IPS-20b (cell line): ENCODE data around the gene EBF4.

Source experiments
- H3K27ac ChIP-seq: one replicate; pipeline ENCODE4 v1.5.1; 2013; ENCODE audit warnings: low read length
- H3K27me3 ChIP-seq: 2 replicates; pipeline ENCODE4 v1.6.1; 2013; ENCODE audit warnings: mild to moderate bottlenecking, low read length, inconsistent platforms; ENCODE audit not compliant: insufficient read depth
- H3K36me3 ChIP-seq: 2 replicates; pipeline ENCODE4 v1.6.1; 2013; ENCODE audit warnings: low read depth, mild to moderate bottlenecking, inconsistent platforms, low read length, moderate library complexity; ENCODE audit not compliant: insufficient read depth
- H3K4me1 ChIP-seq: 2 replicates; pipeline ENCODE4 v1.6.1; 2013; ENCODE audit warnings: mild to moderate bottlenecking, control low read depth, inconsistent platforms, low read length, moderate library complexity; ENCODE audit not compliant: insufficient read depth
- H3K4me3 ChIP-seq: 2 replicates; pipeline ENCODE4 v1.5.1; 2013; ENCODE audit warnings: mild to moderate bottlenecking, low read length, inconsistent platforms
- H3K9ac ChIP-seq: 2 replicates; pipeline ENCODE4 v1.6.1; 2013; ENCODE audit warnings: low read depth, mild to moderate bottlenecking, inconsistent platforms, low read length, moderate library complexity
- H3K9me3 ChIP-seq: 2 replicates; pipeline ENCODE4 v1.6.1; 2013; ENCODE audit warnings: mild to moderate bottlenecking, low read depth, low read length, inconsistent platforms; ENCODE audit not compliant: insufficient read depth

EBF4 gene, protein sequence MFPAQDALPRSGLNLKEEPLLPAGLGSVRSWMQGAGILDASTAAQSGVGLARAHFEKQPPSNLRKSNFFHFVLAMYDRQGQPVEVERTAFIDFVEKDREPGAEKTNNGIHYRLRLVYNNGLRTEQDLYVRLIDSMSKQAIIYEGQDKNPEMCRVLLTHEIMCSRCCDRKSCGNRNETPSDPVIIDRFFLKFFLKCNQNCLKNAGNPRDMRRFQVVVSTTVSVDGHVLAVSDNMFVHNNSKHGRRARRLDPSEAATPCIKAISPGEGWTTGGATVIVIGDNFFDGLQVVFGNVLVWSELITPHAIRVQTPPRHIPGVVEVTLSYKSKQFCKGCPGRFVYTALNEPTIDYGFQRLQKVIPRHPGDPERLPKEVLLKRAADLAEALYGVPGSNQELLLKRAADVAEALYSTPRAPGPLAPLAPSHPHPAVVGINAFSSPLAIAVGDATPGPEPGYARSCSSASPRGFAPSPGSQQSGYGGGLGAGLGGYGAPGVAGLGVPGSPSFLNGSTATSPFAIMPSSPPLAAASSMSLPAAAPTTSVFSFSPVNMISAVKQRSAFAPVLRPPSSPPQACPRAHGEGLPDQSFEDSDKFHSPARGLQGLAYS

DNA sequence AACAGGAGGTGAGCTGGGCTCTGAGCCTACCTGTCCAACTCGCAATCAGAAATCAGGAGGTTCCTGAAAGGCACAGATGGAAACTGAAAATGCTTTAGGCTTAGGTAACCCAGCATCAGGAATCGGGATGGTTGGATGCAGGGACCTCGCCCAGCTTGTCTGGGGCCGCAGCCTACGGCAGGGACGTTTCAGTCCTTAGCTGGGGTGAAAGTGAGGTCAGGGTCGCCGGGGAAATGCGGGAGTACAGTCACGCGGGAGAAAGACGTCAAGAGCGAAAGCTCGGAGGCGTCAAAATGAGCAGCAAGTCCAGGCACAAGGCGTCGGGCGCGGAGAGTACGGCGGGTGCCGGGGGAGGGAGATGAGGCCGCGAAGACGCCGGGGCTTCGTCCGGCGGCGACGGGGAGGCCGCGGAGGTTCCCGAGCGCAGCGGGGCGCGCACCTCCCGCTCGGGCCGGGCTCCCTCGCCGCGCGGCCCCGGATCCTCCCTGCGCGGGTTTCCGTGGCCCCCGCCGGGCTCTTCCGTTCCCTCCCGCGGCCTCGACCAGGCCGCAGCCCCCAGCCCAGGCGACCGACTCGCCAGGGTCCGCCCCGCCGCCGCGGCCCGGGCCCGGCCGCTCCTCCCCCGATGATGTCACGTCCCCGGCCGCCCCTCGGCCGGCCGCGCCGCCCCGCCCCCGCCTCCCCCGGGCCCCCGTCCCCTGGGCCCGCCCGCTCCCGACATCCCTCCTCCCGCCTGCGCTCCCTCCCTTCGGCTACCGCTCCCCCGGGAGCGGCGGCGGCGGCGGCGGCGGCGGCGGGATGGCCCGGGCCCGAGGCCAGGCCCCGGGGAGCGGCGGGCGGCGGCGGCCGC lies at the start of gene EBF4:
Gene EBF4, plus strand, starts transcription at position 745 of the 850 bp plus-strand sequence. CDS start 866 bp downstream, outside the sequence.
- no peak within 1 kb of the TSS for H3K9ac ChIP-seq
- peaks cover 92% of the 10 kb centered on the region for H3K27me3 ChIP-seq
- no peaks in the 10 kb centered on the region for H3K9me3 ChIP-seq
- H3K36me3 ChIP-seq = no peaks in the 10 kb centered on the region
- H3K27ac ChIP-seq = no peak within 1 kb of the TSS
- H3K4me3 ChIP-seq = peak within 1 kb of the TSS; percentile 28; the same call in 1 of the 2 replicates
- H3K4me1 ChIP-seq = peaks cover 8% of the 10 kb centered on the region

GRCh38 chr20:2643708-2644107 lies 48.9 kb upstream of the EBF4 start:
- Histone ChIP-seq H3K27me3 (no peaks in the 10 kb centered on the region), H3K9ac (no peak overlapping the region), H3K4me1 (no peaks in the 10 kb centered on the region), H3K36me3 (no peaks in the 10 kb centered on the region), H3K4me3 (no peak overlapping the region), H3K9me3 (no peaks in the 10 kb centered on the region), H3K27ac (no peak overlapping the region)

DNA sequence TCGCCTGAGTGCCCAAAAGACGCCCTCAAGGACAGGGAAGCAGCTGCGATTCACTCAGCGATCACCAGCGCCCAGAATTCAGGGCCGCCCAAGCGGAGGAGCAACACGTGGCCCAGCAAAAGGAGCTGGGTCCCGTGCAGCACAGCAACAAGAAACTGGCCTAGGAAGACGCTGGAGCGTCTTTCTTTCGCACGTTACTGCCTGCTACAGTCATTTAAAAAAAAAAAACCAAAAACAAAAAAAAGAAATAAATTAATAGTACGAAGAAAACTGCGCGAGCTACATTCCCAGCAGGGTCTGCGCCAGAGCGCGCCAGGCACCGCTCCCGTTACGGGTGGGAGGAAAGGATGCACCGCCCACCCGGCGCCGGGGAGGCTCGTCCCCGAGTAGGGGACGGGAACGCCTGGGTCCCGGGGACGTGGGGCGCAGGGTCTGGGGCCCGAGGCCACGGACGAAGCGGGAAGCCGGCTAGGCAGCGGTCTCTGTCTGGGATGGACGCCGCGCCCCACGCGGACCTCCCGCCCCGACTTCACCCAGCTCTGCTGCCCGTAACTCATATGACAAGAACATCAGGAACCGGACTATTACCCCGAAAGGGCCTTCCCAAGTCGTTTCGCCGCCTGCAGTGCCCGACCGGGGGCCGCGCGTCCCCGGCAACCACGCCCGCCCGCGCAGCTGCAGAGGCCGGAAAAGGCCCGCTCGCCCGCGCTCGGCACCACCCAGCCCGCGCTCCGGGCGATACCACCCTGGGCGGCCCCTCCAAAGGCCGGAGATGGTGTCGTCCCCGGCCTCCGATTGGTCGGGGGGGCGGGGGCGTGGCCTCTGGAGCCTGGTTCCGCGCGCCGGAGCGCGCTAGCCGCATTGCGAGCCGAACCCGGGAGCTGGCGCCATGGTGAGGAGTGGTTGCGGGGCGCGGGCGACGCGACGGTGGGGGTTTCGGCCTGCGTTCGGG lies 40.5 kb upstream of the EBF4 start, which contains the start of gene NOP56:
Gene NOP56, plus strand, starts transcription at position 861 of the 952 bp plus-strand sequence. Its CDS starts 29 bp downstream, at position 890.
- Histone ChIP-seq H3K27ac (peak within 1 kb of the TSS; percentile 58), H3K27me3 (no peaks in the 10 kb centered on the region), H3K9me3 (no peaks in the 10 kb centered on the region), H3K4me3 (peak within 1 kb of the TSS; percentile 97), H3K9ac (peak within 1 kb of the TSS; percentile 98), H3K4me1 (peaks cover 9% of the 10 kb centered on the region; the same call in 1 of the 2 replicates), H3K36me3 (peaks cover 42% of the 10 kb centered on the region)

GRCh38 chr20:2652724-2653555 lies 39.6 kb upstream of the EBF4 start:
- no peaks in the 10 kb centered on the region for H3K9me3 ChIP-seq
- peak overlapping the region; percentile 23 for H3K27ac ChIP-seq
- H3K4me1 ChIP-seq = peaks cover 9% of the 10 kb centered on the region; the same call in 1 of the 2 replicates
- H3K4me3 ChIP-seq = peak overlapping the region; percentile 97
- H3K9ac ChIP-seq = peak overlapping the region; percentile 98
- H3K36me3 ChIP-seq = peaks cover 51% of the 10 kb centered on the region
- no peaks in the 10 kb centered on the region for H3K27me3 ChIP-seq

- Histone ChIP-seq H3K4me3 (peak overlapping the region; percentile 97), H3K9ac (peak overlapping the region; percentile 98), H3K27ac (peak overlapping the region; percentile 23), H3K27me3 (no peaks in the 10 kb centered on the region), H3K4me1 (peaks cover 9% of the 10 kb centered on the region; the same call in 1 of the 2 replicates), H3K36me3 (peaks cover 59% of the 10 kb centered on the region), H3K9me3 (no peaks in the 10 kb centered on the region)
Measured at GRCh38 chr20:2653556-2654383, 38.8 kb upstream of the EBF4 start.

DNA sequence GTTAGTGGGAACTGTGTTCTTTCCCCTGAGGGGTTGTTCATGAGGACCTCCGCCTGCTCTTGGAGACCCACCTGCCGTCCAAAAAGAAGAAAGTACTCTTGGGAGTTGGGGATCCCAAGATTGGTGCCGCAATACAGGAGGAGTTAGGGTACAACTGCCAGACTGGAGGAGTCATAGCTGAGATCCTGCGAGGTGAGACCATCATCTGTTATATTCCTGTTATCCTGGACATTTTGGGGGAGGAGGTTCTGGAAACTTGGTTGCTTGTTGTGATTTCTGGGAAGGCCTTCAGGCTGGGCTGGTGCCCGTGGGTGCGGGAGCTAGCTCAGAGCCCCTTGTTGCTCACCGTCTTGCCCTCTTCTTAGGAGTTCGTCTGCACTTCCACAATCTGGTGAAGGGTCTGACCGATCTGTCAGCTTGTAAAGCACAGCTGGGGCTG lies 38.2 kb upstream of the EBF4 start:
- Histone ChIP-seq H3K9me3 (no peaks in the 10 kb centered on the region), H3K27ac (no peak overlapping the region), H3K4me1 (peaks cover 9% of the 10 kb centered on the region; the same call in 1 of the 2 replicates), H3K27me3 (no peaks in the 10 kb centered on the region), H3K36me3 (peaks cover 65% of the 10 kb centered on the region), H3K9ac (peak overlapping the region; percentile 98; the same call in 1 of the 2 replicates), H3K4me3 (peak overlapping the region; percentile 97)

- peaks cover 9% of the 10 kb centered on the region; the same call in 1 of the 2 replicates for H3K4me1 ChIP-seq
- H3K9ac ChIP-seq = peak overlapping the region; percentile 98; the same call in 1 of the 2 replicates
- H3K4me3 ChIP-seq = peak overlapping the region; percentile 97; the same call in 1 of the 2 replicates
- H3K36me3 ChIP-seq = peaks cover 69% of the 10 kb centered on the region
- no peaks in the 10 kb centered on the region for H3K9me3 ChIP-seq
- H3K27ac ChIP-seq = no peak overlapping the region
- no peaks in the 10 kb centered on the region for H3K27me3 ChIP-seq
Measured at GRCh38 chr20:2654831-2655230, 37.7 kb upstream of the EBF4 start.

GRCh38 chr20:2655331-2656116 lies 37.1 kb upstream of the EBF4 start:
- Histone ChIP-seq H3K36me3 (peaks cover 76% of the 10 kb centered on the region), H3K4me1 (peaks cover 9% of the 10 kb centered on the region; the same call in 1 of the 2 replicates), H3K27ac (no peak overlapping the region), H3K9ac (no peak overlapping the region), H3K27me3 (no peaks in the 10 kb centered on the region), H3K9me3 (no peaks in the 10 kb centered on the region), H3K4me3 (peak overlapping the region; percentile 97; the same call in 1 of the 2 replicates)
